ENCODE measurements around the gene SAMD3. TPM values are rescaled to one million over a fixed set of nuclear protein-coding genes. Genes with fewer than 3 reads are reported as not detected.

The SAMD3 gene
- total and polyA plus RNA-seq, 2 of the 4 experiments (the other 2 are of a cell fraction) = 3.0 to 3.9 TPM

- no peaks in the 10 kb centered on the region for H3K27me3 ChIP-seq (ENCODE audit: control insufficient read depth, insufficient read depth, low read length)
- no peak overlapping the region for H3K9ac ChIP-seq (ENCODE audit: low read depth, low read length)
- no peak overlapping the region for H2BK20ac ChIP-seq (ENCODE audit: low read depth, low read length)
- dilution Hi-C loops (cut with HindIII; ENCODE audit: low sequenced_read_pairs, unreplicated experiment) (no loop called here), in situ Hi-C loops (cut with MboI; ENCODE audit: low sequenced_read_pairs) (no loop called here), intact Hi-C loops (cut with micrococcal nuclease) (no loop called here)
- H3K4me2 ChIP-seq (ENCODE audit: low read depth, low read length) = no peak overlapping the region
- POLR2A ChIA-PET (ENCODE audit: unreplicated experiment) = no interaction called here
- no peak overlapping the region for H2BK5ac ChIP-seq (ENCODE audit: low read depth, low read length, poor library complexity, severe bottlenecking)
- no peak overlapping the region for H3K14ac ChIP-seq (replicated peaks; ENCODE audit: low read depth, low read length)
- no peak for TF ChIP-seq RCOR1 (IDR thresholded peaks at IDR 0.05; ENCODE audit: insufficient replicate concordance, low read length)
- TF ChIP-seq NFE2L2 (IDR thresholded peaks at IDR 0.05; ENCODE audit: low read depth, low read length) = no peak
- TF ChIP-seq CHD1 (IDR thresholded peaks at IDR 0.05; ENCODE audit: low read depth, low read length) = no peak
- no peak for TF ChIP-seq MAFK (IDR thresholded peaks at IDR 0.05; ENCODE audit: low read depth, low read length)
- TF ChIP-seq POLR2A (IDR thresholded peaks at IDR 0.05; ENCODE audit: low read depth, low read length) = no peak
- TF ChIP-seq RFX5 (IDR thresholded peaks at IDR 0.05; ENCODE audit: low read depth, low read length) = no peak
- TF ChIP-seq SMC3 (IDR thresholded peaks at IDR 0.05; ENCODE audit: low read depth, low read length) = no peak
- TF ChIP-seq USF2 (IDR thresholded peaks at IDR 0.05; ENCODE audit: low read depth, low read length) = no peak
- no peak for TF ChIP-seq FOS (IDR thresholded peaks at IDR 0.05; ENCODE audit: low read depth, low read length)
- TF ChIP-seq ELK1 (IDR thresholded peaks at IDR 0.05; ENCODE audit: borderline replicate concordance, low read depth, low read length) = no peak
- TF ChIP-seq BHLHE40 (IDR thresholded peaks at IDR 0.05; ENCODE audit: low read depth, low read length) = no peak
- TF ChIP-seq MXI1 (IDR thresholded peaks at IDR 0.05; ENCODE audit: borderline replicate concordance, low read depth, low read length) = no peak
- no peak for TF ChIP-seq CTCF (conservative IDR thresholded peaks at IDR 0.05; ENCODE audit: low read depth, low read length)
- TF ChIP-seq MAZ (IDR thresholded peaks at IDR 0.05; ENCODE audit: borderline replicate concordance, low read depth, low read length) = no peak
- H4K20me1 ChIP-seq (ENCODE audit: insufficient read depth, low read length) = no peaks in the 10 kb centered on the region
- no peak overlapping the region for H3K23ac ChIP-seq (ENCODE audit: low read depth, low read length)
- H2BK15ac ChIP-seq (ENCODE audit: low read depth, low read length) = no peak overlapping the region
- DNase-seq (peak; percentile 4), ATAC-seq (ENCODE audit: low read depth) (no peak)
- 83% methylated on average over 1 of the region's 1 CpG; no CpG with 5 or more reads in 1 of the 2 experiments for WGBS, 2 experiments (ENCODE audit: extremely low coverage in 2 of 2, insufficient read length in 1 of 2)
- H2AK5ac ChIP-seq (ENCODE audit: low read depth, low read length) = no peak overlapping the region
- peaks cover 3% of the 10 kb centered on the region; the same call in 1 of the 2 replicates for H3K9me1 ChIP-seq (ENCODE audit: insufficient read depth, low read length)
- no peaks in the 10 kb centered on the region for H3K4me1 ChIP-seq (ENCODE audit: control insufficient read depth, insufficient read depth, low read length)
- BruUV-seq (replicated peaks) = no TSS peak
- peaks cover 4% of the 10 kb centered on the region; the same call in 1 of the 2 replicates for H3K36me3 ChIP-seq (ENCODE audit: control insufficient read depth, insufficient read depth, low read length)
- no peak overlapping the region for H4K5ac ChIP-seq (ENCODE audit: low read depth, low read length)
- H3K9me3 ChIP-seq (ENCODE audit: control insufficient read depth, insufficient read depth, low read length) = no peaks in the 10 kb centered on the region
- no peak overlapping the region for H2BK120ac ChIP-seq (ENCODE audit: low read depth, low read length)
- H3K18ac ChIP-seq (ENCODE audit: low read depth, low read length) = no peak overlapping the region
- no peak overlapping the region for H2AFZ ChIP-seq (replicated peaks; ENCODE audit: low read length, poor library complexity)
- H3K4ac ChIP-seq (ENCODE audit: low read depth, low read length) = no peak overlapping the region
- no peak overlapping the region for H3K4me3 ChIP-seq (ENCODE audit: insufficient read depth, low read depth, low read length)
- H3K27ac ChIP-seq (ENCODE audit: insufficient read depth, low read length) = no peak overlapping the region
- H3K56ac ChIP-seq (ENCODE audit: extremely low read depth, insufficient read depth, low read length) = no peak overlapping the region
- H2AK9ac ChIP-seq (replicated peaks; ENCODE audit: low read depth, low read length, poor library complexity) = no peak overlapping the region
- H4K8ac ChIP-seq (ENCODE audit: low read depth in 2 of 2, low read length in 2 of 2) = no peak overlapping the region
- CTCF ChIA-PET = no interaction called here
- no peak overlapping the region for H4K91ac ChIP-seq (ENCODE audit: insufficient read depth, low read depth, low read length)
- no peaks in the 10 kb centered on the region for H3K79me1 ChIP-seq (ENCODE audit: low read depth in 1 of 2, low read length in 2 of 2)
Observed at GRCh38 chr6:130111031-130111430, 111.7 kb downstream of the SAMD3 start.
